Activated naive CD4-positive, alpha-beta T cell treated with anti-CD3 and anti-CD28 coated beads, Interleukin-2, amount 50 U/mL, for 24 hours (primary cell): ENCODE measurements around the gene VTCN1.

Experiments used
- H3K27ac Mint-ChIP-seq: one replicate; pipeline ENCODE4 v1.8.0; 2021; ENCODE audit warnings: mild to moderate bottlenecking, mixed read lengths
- H3K27me3 Mint-ChIP-seq: one replicate; pipeline ENCODE4 v1.8.0; 2021; ENCODE audit warnings: mixed read lengths
- H3K36me3 Mint-ChIP-seq: one replicate; pipeline ENCODE4 v1.8.0; 2021; ENCODE audit warnings: mixed read lengths
- H3K4me1 Mint-ChIP-seq: one replicate; pipeline ENCODE4 v1.8.0; 2021; ENCODE audit warnings: mixed read lengths
- H3K4me3 Mint-ChIP-seq: one replicate; pipeline ENCODE4 v1.8.0; 2021; ENCODE audit warnings: mild to moderate bottlenecking, mixed read lengths
- H3K9me3 Mint-ChIP-seq: one replicate; pipeline ENCODE4 v1.8.0; 2021; ENCODE audit warnings: mixed read lengths

Gene VTCN1

GRCh38 chr1:117225931-117226330 is 15.2 kb upstream of the VTCN1 start:
- H3K9me3 Mint-ChIP-seq, result no peaks in the 10 kb centered on the region
- H3K27me3 Mint-ChIP-seq, result peaks cover 1% of the 10 kb centered on the region
- H3K4me3 Mint-ChIP-seq, result no peak overlapping the region
- H3K4me1 Mint-ChIP-seq, result no peaks in the 10 kb centered on the region
- H3K27ac Mint-ChIP-seq, result no peak overlapping the region
- peaks cover 2% of the 10 kb centered on the region for H3K36me3 Mint-ChIP-seq

- Mint-ChIP-seq H3K4me3 (no peak overlapping the region), H3K4me1 (no peaks in the 10 kb centered on the region), H3K9me3 (peaks cover 5% of the 10 kb centered on the region), H3K27me3 (no peaks in the 10 kb centered on the region), H3K36me3 (no peaks in the 10 kb centered on the region), H3K27ac (no peak overlapping the region)
These were observed 6.0 kb upstream of the VTCN1 start for GRCh38 chr1:117216718-117217117.

- Mint-ChIP-seq H3K27me3 (no peaks in the 10 kb centered on the region), H3K27ac (no peak overlapping the region), H3K9me3 (peaks cover 5% of the 10 kb centered on the region), H3K4me3 (no peak overlapping the region), H3K4me1 (no peaks in the 10 kb centered on the region), H3K36me3 (no peaks in the 10 kb centered on the region)
These were observed 5.2 kb upstream of the VTCN1 start for GRCh38 chr1:117215733-117216462.

- Mint-ChIP-seq H3K36me3 (no peaks in the 10 kb centered on the region), H3K4me3 (no peak overlapping the region), H3K27me3 (no peaks in the 10 kb centered on the region), H3K4me1 (no peaks in the 10 kb centered on the region), H3K9me3 (peaks cover 5% of the 10 kb centered on the region), H3K27ac (no peak overlapping the region)
These were observed 4.3 kb upstream of the VTCN1 start for GRCh38 chr1:117215019-117215418.

GRCh38 chr1:117213046-117213445 is 2.3 kb upstream of the VTCN1 start:
- Mint-ChIP-seq H3K36me3 (no peaks in the 10 kb centered on the region), H3K27ac (no peak overlapping the region), H3K4me1 (no peaks in the 10 kb centered on the region), H3K9me3 (no peaks in the 10 kb centered on the region), H3K27me3 (peaks cover 1% of the 10 kb centered on the region), H3K4me3 (no peak overlapping the region)

GRCh38 chr1:117210386-117210785 is 341 bp downstream of the VTCN1 start:
- Mint-ChIP-seq H3K4me3 (no peak overlapping the region), H3K9me3 (no peaks in the 10 kb centered on the region), H3K27ac (no peak overlapping the region), H3K27me3 (peaks cover 1% of the 10 kb centered on the region), H3K36me3 (no peaks in the 10 kb centered on the region), H3K4me1 (no peaks in the 10 kb centered on the region)

GRCh38 chr1:117209094-117209493 is 1.6 kb downstream of the VTCN1 start:
- no peaks in the 10 kb centered on the region for H3K4me1 Mint-ChIP-seq
- no peak overlapping the region for H3K4me3 Mint-ChIP-seq
- no peaks in the 10 kb centered on the region for H3K36me3 Mint-ChIP-seq
- peaks cover 1% of the 10 kb centered on the region for H3K27me3 Mint-ChIP-seq
- no peaks in the 10 kb centered on the region for H3K9me3 Mint-ChIP-seq
- H3K27ac Mint-ChIP-seq, result no peak overlapping the region

GRCh38 chr1:117208580-117208979 is 2.1 kb downstream of the VTCN1 start:
- H3K4me3 Mint-ChIP-seq, result no peak overlapping the region
- no peaks in the 10 kb centered on the region for H3K9me3 Mint-ChIP-seq
- H3K4me1 Mint-ChIP-seq, result no peaks in the 10 kb centered on the region
- no peaks in the 10 kb centered on the region for H3K36me3 Mint-ChIP-seq
- H3K27ac Mint-ChIP-seq, result no peak overlapping the region
- peaks cover 1% of the 10 kb centered on the region for H3K27me3 Mint-ChIP-seq

GRCh38 chr1:117205368-117205767 is 5.4 kb downstream of the VTCN1 start:
- Mint-ChIP-seq H3K9me3 (no peaks in the 10 kb centered on the region), H3K4me1 (no peaks in the 10 kb centered on the region), H3K27me3 (peaks cover 10% of the 10 kb centered on the region), H3K36me3 (no peaks in the 10 kb centered on the region), H3K4me3 (no peak overlapping the region), H3K27ac (no peak overlapping the region)

GRCh38 chr1:117201808-117202207 is 8.9 kb downstream of the VTCN1 start:
- H3K4me3 Mint-ChIP-seq, result no peak overlapping the region
- H3K9me3 Mint-ChIP-seq, result no peaks in the 10 kb centered on the region

GRCh38 chr1:117198097-117198496 is 12.6 kb downstream of the VTCN1 start:
- Mint-ChIP-seq H3K4me1 (no peaks in the 10 kb centered on the region), H3K36me3 (no peaks in the 10 kb centered on the region), H3K4me3 (no peak overlapping the region), H3K9me3 (peaks cover 4% of the 10 kb centered on the region), H3K27me3 (peaks cover 7% of the 10 kb centered on the region), H3K27ac (no peak overlapping the region)

More at GRCh38 chr1:117201808-117202207, 8.9 kb downstream of the VTCN1 start:
- Mint-ChIP-seq H3K4me1 (no peaks in the 10 kb centered on the region), H3K27ac (no peak overlapping the region), H3K27me3 (peaks cover 8% of the 10 kb centered on the region), H3K36me3 (no peaks in the 10 kb centered on the region)

GRCh38 chr1:117189726-117190125 is 21.0 kb downstream of the VTCN1 start:
- H3K27me3 Mint-ChIP-seq, result no peaks in the 10 kb centered on the region
- H3K9me3 Mint-ChIP-seq, result peaks cover 22% of the 10 kb centered on the region
- H3K36me3 Mint-ChIP-seq, result peaks cover 4% of the 10 kb centered on the region
- H3K27ac Mint-ChIP-seq, result no peak overlapping the region
- no peak overlapping the region for H3K4me3 Mint-ChIP-seq
- H3K4me1 Mint-ChIP-seq, result no peaks in the 10 kb centered on the region

- H3K27ac Mint-ChIP-seq, result no peak overlapping the region
- peaks cover 22% of the 10 kb centered on the region for H3K9me3 Mint-ChIP-seq
- H3K36me3 Mint-ChIP-seq, result peaks cover 4% of the 10 kb centered on the region
These were observed 21.8 kb downstream of the VTCN1 start for GRCh38 chr1:117188816-117189437.

GRCh38 chr1:117188170-117188815 is 22.4 kb downstream of the VTCN1 start:
- Mint-ChIP-seq H3K9me3 (peaks cover 20% of the 10 kb centered on the region), H3K27me3 (no peaks in the 10 kb centered on the region), H3K4me1 (no peaks in the 10 kb centered on the region), H3K36me3 (peaks cover 4% of the 10 kb centered on the region), H3K4me3 (no peak overlapping the region), H3K27ac (no peak overlapping the region)

More at GRCh38 chr1:117188816-117189437, 21.8 kb downstream of the VTCN1 start:
- Mint-ChIP-seq H3K27me3 (no peaks in the 10 kb centered on the region), H3K4me1 (no peaks in the 10 kb centered on the region), H3K4me3 (no peak overlapping the region)

- Mint-ChIP-seq H3K4me3 (no peak overlapping the region), H3K4me1 (no peaks in the 10 kb centered on the region), H3K27me3 (no peaks in the 10 kb centered on the region), H3K36me3 (no peaks in the 10 kb centered on the region), H3K9me3 (no peaks in the 10 kb centered on the region), H3K27ac (no peak overlapping the region)
These were observed 27.6 kb downstream of the VTCN1 start for GRCh38 chr1:117183112-117183511.

GRCh38 chr1:117182319-117182718 is 28.4 kb downstream of the VTCN1 start:
- Mint-ChIP-seq H3K4me3 (no peak overlapping the region), H3K36me3 (no peaks in the 10 kb centered on the region), H3K4me1 (no peaks in the 10 kb centered on the region), H3K27me3 (no peaks in the 10 kb centered on the region), H3K27ac (no peak overlapping the region), H3K9me3 (no peaks in the 10 kb centered on the region)
